Measurements from ENCODE around the gene AKAP7.
"Not testable (repeated sequence)": the region's sequence is repeated elsewhere in the genome, so short reads cannot be mapped to it uniquely, and the experiment has no call there.

The AKAP7 gene

GRCh38 chr6:131292145-131292938, 157.1 kb downstream of the AKAP7 start:
- no peak for DNase-seq (ENCODE audit: low read depth in 3 of 3)

GRCh38 chr6:131293472-131293911, 158.2 kb downstream of the AKAP7 start:
- no peak for DNase-seq (ENCODE audit: low read depth in 3 of 3)

- no peak for DNase-seq (ENCODE audit: low read depth in 3 of 3)
Observed at GRCh38 chr6:131295081-131295480, 159.8 kb downstream of the AKAP7 start.

GRCh38 chr6:131300826-131301225, 165.6 kb downstream of the AKAP7 start:
- DNase-seq (ENCODE audit: low read depth in 3 of 3), result not testable (repeated sequence)

GRCh38 chr6:131303338-131303930, 168.2 kb downstream of the AKAP7 start:
- no peak for DNase-seq (ENCODE audit: low read depth in 3 of 3)

- no peak for DNase-seq (ENCODE audit: low read depth in 3 of 3)
Observed at GRCh38 chr6:131305037-131305850, 170.0 kb downstream of the AKAP7 start.

GRCh38 chr6:131309437-131309836, 174.2 kb downstream of the AKAP7 start:
- no peak for DNase-seq (ENCODE audit: low read depth in 3 of 3)

GRCh38 chr6:131314838-131315237, 179.6 kb downstream of the AKAP7 start:
- DNase-seq (ENCODE audit: low read depth in 3 of 3), result no peak

- no peak for DNase-seq (ENCODE audit: low read depth in 3 of 3)
Observed at GRCh38 chr6:131316654-131317053, 181.4 kb downstream of the AKAP7 start.

- DNase-seq (ENCODE audit: low read depth in 3 of 3), result no peak
Observed at GRCh38 chr6:131317516-131317915, 182.2 kb downstream of the AKAP7 start.

- no peak for DNase-seq (ENCODE audit: low read depth in 3 of 3)
Observed at GRCh38 chr6:131321589-131321988, 186.3 kb downstream of the AKAP7 start.

GRCh38 chr6:131322125-131322524, 186.9 kb downstream of the AKAP7 start:
- DNase-seq (ENCODE audit: low read depth in 3 of 3), result no peak

- DNase-seq (ENCODE audit: low read depth in 3 of 3), result not testable (repeated sequence)
Observed at GRCh38 chr6:131325669-131326068, 190.4 kb downstream of the AKAP7 start.

- not testable (repeated sequence) for DNase-seq (ENCODE audit: low read depth in 3 of 3)
Observed at GRCh38 chr6:131328727-131329126, 193.5 kb downstream of the AKAP7 start.

- DNase-seq (ENCODE audit: low read depth in 3 of 3), result no peak
Observed at GRCh38 chr6:131331151-131331550, 195.9 kb downstream of the AKAP7 start.

GRCh38 chr6:131331873-131332781, 196.9 kb downstream of the AKAP7 start:
- DNase-seq (ENCODE audit: low read depth in 3 of 3), result no peak
